CD4-positive, alpha-beta T cell treated with Interleukin-21 for 1 hour (primary cell): ENCODE results near the gene MYCBPAP.

Source experiments
- DNase-seq: peaks from one replicate; pipeline ENCODE4 v3.0.0-alpha.2; 2020

Gene MYCBPAP

GRCh38 chr17:50507871-50508572 is at the start of gene MYCBPAP:
MYCBPAP (plus strand) TSS chr17:50508439; CDS start chr17:50508675, 236 bp downstream.
- DNase-seq: peak; percentile 80

GRCh38 chr17:50458701-50459676 is 49.2 kb upstream of the MYCBPAP start:
- DNase-seq: no peak

- DNase-seq: no peak
Measured at GRCh38 chr17:50459756-50460155, 48.5 kb upstream of the MYCBPAP start.

GRCh38 chr17:50460831-50461526 is 47.3 kb upstream of the MYCBPAP start:
- DNase-seq: no peak

- no peak for DNase-seq
Measured at GRCh38 chr17:50461550-50462132, 46.6 kb upstream of the MYCBPAP start.

- DNase-seq: no peak
Measured at GRCh38 chr17:50462446-50462845, 45.8 kb upstream of the MYCBPAP start.

GRCh38 chr17:50464121-50464520 is 44.1 kb upstream of the MYCBPAP start:
- no peak for DNase-seq

- no peak for DNase-seq
Measured at GRCh38 chr17:50464736-50465135, 43.5 kb upstream of the MYCBPAP start.

- DNase-seq: no peak
Measured at GRCh38 chr17:50465171-50465570, 43.1 kb upstream of the MYCBPAP start.

GRCh38 chr17:50465635-50466034 is 42.6 kb upstream of the MYCBPAP start:
- no peak for DNase-seq

- DNase-seq: no peak
Measured at GRCh38 chr17:50466371-50467113, 41.7 kb upstream of the MYCBPAP start.

- no peak for DNase-seq
Measured at GRCh38 chr17:50467114-50467854, 41.0 kb upstream of the MYCBPAP start.

GRCh38 chr17:50467855-50468303 is 40.4 kb upstream of the MYCBPAP start:
- no peak for DNase-seq

- no peak for DNase-seq
Measured at GRCh38 chr17:50468304-50469207, 39.7 kb upstream of the MYCBPAP start, which contains the start of gene CHAD. CHAD (minus strand) TSS chr17:50468880; CDS start chr17:50468813, 67 bp downstream.

GRCh38 chr17:50469208-50469605 is 39.0 kb upstream of the MYCBPAP start:
- DNase-seq: no peak

GRCh38 chr17:50469671-50470305 is 38.5 kb upstream of the MYCBPAP start:
- no peak for DNase-seq

- no peak for DNase-seq
Measured at GRCh38 chr17:50470426-50470825, 37.8 kb upstream of the MYCBPAP start.

GRCh38 chr17:50471009-50471905 is 37.0 kb upstream of the MYCBPAP start:
- no peak for DNase-seq
